ENCODE results near the gene MYO1D. TPM values are rescaled to one million over a fixed set of nuclear protein-coding genes. Genes with fewer than 3 reads are reported as not detected.

MYO1D gene
- polyA plus RNA-seq, 2 donors = 31.8 to 43.2 TPM

DNA sequence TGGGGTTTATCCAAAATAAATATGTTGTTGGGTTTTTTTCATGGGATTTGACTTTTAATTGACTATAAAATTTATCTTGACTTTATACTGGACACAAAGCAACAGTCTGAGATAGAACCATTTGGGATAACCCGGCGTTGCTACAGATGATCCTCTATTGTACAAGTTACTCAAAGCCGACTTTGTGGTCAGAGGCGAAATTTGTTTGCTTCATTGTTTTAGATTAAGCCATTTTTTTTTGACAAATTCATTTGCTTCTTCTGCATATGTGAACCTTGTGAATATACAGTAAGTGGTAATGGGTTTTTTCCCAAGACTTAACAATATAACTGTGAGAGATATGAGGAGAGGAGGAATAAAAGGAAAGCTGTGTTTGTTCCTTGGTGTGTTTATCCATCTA is 11.8 kb downstream of the MYO1D start:
- H3K9me3 ChIP-seq (ENCODE audit: control insufficient read depth in 2 of 2, insufficient read depth in 1 of 2, low read depth in 1 of 2, low read length in 1 of 2) = no peaks in the 10 kb centered on the region
- no peaks in the 10 kb centered on the region for H3K4me1 ChIP-seq (ENCODE audit: control insufficient read depth in 2 of 2, insufficient read depth in 2 of 2, low read length in 1 of 2)
- no peak overlapping the region for H3K27ac ChIP-seq (ENCODE audit: low read depth in 2 of 2, low read length in 1 of 2)
- WGBS, 2 donors = 97 to 99% methylated on average over 4 of the region's 4 CpGs
- H3K4me3 ChIP-seq (ENCODE audit: low read depth in 1 of 2, low read length in 2 of 2) = no peak overlapping the region
- no peaks in the 10 kb centered on the region for H3K36me3 ChIP-seq (ENCODE audit: control insufficient read depth in 2 of 2, insufficient read depth in 2 of 2, low read length in 1 of 2)
- H3K27me3 ChIP-seq (ENCODE audit: control insufficient read depth in 1 of 2, insufficient read depth in 2 of 2, low read length in 2 of 2) = no peaks in the 10 kb centered on the region

DNA sequence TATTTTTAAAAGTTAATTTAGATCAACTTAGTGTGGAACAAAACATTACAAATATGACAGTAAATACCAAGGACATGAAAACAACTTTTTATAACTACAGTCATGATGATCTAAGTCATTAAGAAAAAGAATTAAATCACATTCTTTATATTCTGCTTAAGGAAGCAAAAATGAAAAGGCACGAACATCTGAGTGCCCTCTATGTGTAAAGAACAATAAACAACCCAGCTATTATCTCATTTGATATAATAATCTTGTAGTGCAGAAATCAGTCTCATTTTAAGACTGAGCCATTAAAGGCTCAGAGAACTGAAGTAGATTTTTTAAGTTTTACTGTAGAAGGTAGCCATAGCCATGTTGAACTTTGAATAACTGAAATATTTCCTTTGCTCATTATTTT is 13.4 kb downstream of the MYO1D start:
- H3K4me1 ChIP-seq (ENCODE audit: control insufficient read depth in 2 of 2, insufficient read depth in 2 of 2, low read length in 1 of 2) = no peaks in the 10 kb centered on the region
- H3K4me3 ChIP-seq (ENCODE audit: low read depth in 1 of 2, low read length in 2 of 2) = no peak overlapping the region
- no peak overlapping the region for H3K27ac ChIP-seq (ENCODE audit: low read depth in 2 of 2, low read length in 1 of 2)
- H3K9me3 ChIP-seq (ENCODE audit: control insufficient read depth in 2 of 2, insufficient read depth in 1 of 2, low read depth in 1 of 2, low read length in 1 of 2) = no peaks in the 10 kb centered on the region
- H3K27me3 ChIP-seq (ENCODE audit: control insufficient read depth in 1 of 2, insufficient read depth in 2 of 2, low read length in 2 of 2) = no peaks in the 10 kb centered on the region
- WGBS, 2 donors = 28 to 70% methylated on average over 1 of the region's 1 CpG
- H3K36me3 ChIP-seq (ENCODE audit: control insufficient read depth in 2 of 2, insufficient read depth in 2 of 2, low read length in 1 of 2) = no peaks in the 10 kb centered on the region

DNA sequence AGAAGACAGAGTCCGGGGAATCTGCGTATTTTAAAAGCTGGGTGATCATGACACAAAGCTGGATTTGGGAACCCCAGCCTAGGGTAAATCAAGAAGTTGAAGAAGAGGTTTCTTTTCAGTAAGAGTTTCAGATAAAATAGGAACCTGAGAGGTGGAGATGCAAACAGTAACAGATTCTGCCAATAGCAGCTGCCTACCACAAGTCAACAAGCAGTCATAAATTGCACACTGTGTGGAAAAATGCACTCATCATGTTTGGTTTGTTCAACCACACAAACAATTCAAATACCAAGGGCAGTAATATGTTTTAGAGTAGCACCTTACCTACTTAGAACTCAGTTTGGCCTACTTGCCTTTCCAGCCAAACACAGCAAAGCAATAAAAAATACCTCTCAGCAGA is 14.0 kb downstream of the MYO1D start:
- H3K4me3 ChIP-seq (ENCODE audit: low read depth in 1 of 2, low read length in 2 of 2) = no peak overlapping the region
- WGBS, 2 donors = 91 to 97% methylated on average over 2 of the region's 2 CpGs
- H3K36me3 ChIP-seq (ENCODE audit: control insufficient read depth in 2 of 2, insufficient read depth in 2 of 2, low read length in 1 of 2) = no peaks in the 10 kb centered on the region
- H3K27ac ChIP-seq (ENCODE audit: low read depth in 2 of 2, low read length in 1 of 2) = no peak overlapping the region
- no peaks in the 10 kb centered on the region for H3K27me3 ChIP-seq (ENCODE audit: control insufficient read depth in 1 of 2, insufficient read depth in 2 of 2, low read length in 2 of 2)
- no peaks in the 10 kb centered on the region for H3K4me1 ChIP-seq (ENCODE audit: control insufficient read depth in 2 of 2, insufficient read depth in 2 of 2, low read length in 1 of 2)
- no peaks in the 10 kb centered on the region for H3K9me3 ChIP-seq (ENCODE audit: control insufficient read depth in 2 of 2, insufficient read depth in 1 of 2, low read depth in 1 of 2, low read length in 1 of 2)

DNA sequence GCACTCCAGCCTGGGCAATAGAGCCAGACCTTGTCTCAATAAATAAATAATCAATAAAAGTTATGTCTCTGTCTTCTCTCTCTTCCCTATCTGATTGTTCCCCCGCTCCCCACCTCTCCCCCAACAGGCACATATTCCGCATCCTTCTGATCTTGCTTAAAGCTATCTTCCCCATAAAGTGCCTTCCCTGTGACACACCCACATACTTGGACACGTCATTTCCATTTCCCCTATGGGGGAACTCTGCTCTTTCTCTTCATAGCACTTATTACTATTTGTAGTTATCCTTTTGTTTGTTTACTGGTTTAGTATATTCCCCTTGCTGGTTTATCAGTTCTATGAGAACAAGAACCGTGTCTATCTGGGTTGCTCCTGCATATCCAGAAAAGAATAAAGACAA is 14.9 kb downstream of the MYO1D start:
- Histone ChIP-seq H3K27ac (ENCODE audit: low read depth in 2 of 2, low read length in 1 of 2) (no peak overlapping the region), H3K36me3 (ENCODE audit: control insufficient read depth in 2 of 2, insufficient read depth in 2 of 2, low read length in 1 of 2) (no peaks in the 10 kb centered on the region), H3K27me3 (ENCODE audit: control insufficient read depth in 1 of 2, insufficient read depth in 2 of 2, low read length in 2 of 2) (no peaks in the 10 kb centered on the region), H3K4me1 (ENCODE audit: control insufficient read depth in 2 of 2, insufficient read depth in 2 of 2, low read length in 1 of 2) (no peaks in the 10 kb centered on the region), H3K9me3 (ENCODE audit: control insufficient read depth in 2 of 2, insufficient read depth in 1 of 2, low read depth in 1 of 2, low read length in 1 of 2) (no peaks in the 10 kb centered on the region), H3K4me3 (ENCODE audit: low read depth in 1 of 2, low read length in 2 of 2) (no peak overlapping the region)
- WGBS, 2 donors = 91 to 92% methylated on average over 4 of the region's 4 CpGs

DNA sequence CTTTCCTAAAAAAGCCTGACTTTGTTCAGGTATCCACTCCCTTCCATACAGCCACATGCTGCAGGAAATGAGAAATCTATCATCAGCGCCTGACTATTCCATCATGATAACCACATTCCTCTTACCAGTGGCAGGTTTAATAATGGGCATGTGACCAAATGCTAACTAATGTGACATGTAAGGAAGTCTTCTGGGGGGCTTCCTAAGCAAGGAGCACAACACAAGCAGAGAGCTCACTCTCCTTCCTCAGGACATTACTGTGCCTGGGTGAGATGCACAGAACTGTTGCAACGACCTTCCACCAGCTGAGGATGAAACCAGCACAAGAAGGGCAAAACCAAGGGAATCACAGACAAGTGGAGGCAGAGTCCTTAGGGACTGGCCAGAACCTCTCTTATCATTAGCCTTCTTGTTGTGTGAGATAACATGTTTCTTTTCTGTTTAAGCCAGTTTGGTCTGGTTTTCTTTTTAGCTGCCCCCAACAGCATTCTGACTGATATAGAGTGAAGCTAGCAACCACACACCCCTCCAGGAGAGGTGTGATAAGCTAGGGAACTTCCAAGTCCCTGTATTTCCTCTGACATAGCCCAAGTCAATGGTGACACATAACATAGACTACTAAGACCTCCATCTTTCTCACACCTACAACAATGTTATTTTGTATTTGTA is 16.9 kb downstream of the MYO1D start:
- Histone ChIP-seq H3K27me3 (ENCODE audit: control insufficient read depth in 1 of 2, insufficient read depth in 2 of 2, low read length in 2 of 2) (no peaks in the 10 kb centered on the region), H3K27ac (ENCODE audit: low read depth in 2 of 2, low read length in 1 of 2) (no peak overlapping the region), H3K36me3 (ENCODE audit: control insufficient read depth in 2 of 2, insufficient read depth in 2 of 2, low read length in 1 of 2) (no peaks in the 10 kb centered on the region), H3K9me3 (ENCODE audit: control insufficient read depth in 2 of 2, insufficient read depth in 1 of 2, low read depth in 1 of 2, low read length in 1 of 2) (no peaks in the 10 kb centered on the region), H3K4me3 (ENCODE audit: low read depth in 1 of 2, low read length in 2 of 2) (no peak overlapping the region), H3K4me1 (ENCODE audit: control insufficient read depth in 2 of 2, insufficient read depth in 2 of 2, low read length in 1 of 2) (no peaks in the 10 kb centered on the region)
- 65 to 80% methylated on average over 2 of the region's 2 CpGs for whole genome bisulfite sequencing, 2 donors

DNA sequence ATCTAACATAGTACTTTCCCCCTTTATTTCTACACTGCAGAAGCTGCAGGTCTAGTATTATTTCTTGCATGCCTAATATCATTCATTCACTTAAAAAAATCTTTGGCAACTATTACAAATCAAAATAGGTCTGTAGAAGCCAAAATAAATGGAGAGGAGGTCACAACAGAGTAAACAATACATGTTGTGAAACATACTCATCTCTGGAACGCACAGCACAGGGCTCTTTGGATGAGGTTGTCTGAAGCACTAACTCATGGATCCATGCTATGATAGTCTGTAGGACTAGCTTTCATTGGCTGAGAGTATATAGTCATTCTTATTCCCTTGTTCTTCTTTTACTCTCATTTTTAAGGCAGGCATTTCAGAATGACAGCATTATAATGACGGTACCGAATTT is 21.3 kb downstream of the MYO1D start:
- no peaks in the 10 kb centered on the region for H3K27me3 ChIP-seq (ENCODE audit: control insufficient read depth in 1 of 2, insufficient read depth in 2 of 2, low read length in 2 of 2)
- no peaks in the 10 kb centered on the region for H3K4me1 ChIP-seq (ENCODE audit: control insufficient read depth in 2 of 2, insufficient read depth in 2 of 2, low read length in 1 of 2)
- H3K9me3 ChIP-seq (ENCODE audit: control insufficient read depth in 2 of 2, insufficient read depth in 1 of 2, low read depth in 1 of 2, low read length in 1 of 2) = no peaks in the 10 kb centered on the region
- WGBS, 2 donors = 90 to 92% methylated on average over 3 of the region's 3 CpGs
- no peaks in the 10 kb centered on the region for H3K36me3 ChIP-seq (ENCODE audit: control insufficient read depth in 2 of 2, insufficient read depth in 2 of 2, low read length in 1 of 2)
- H3K27ac ChIP-seq (ENCODE audit: low read depth in 2 of 2, low read length in 1 of 2) = no peak overlapping the region
- no peak overlapping the region for H3K4me3 ChIP-seq (ENCODE audit: low read depth in 1 of 2, low read length in 2 of 2)

DNA sequence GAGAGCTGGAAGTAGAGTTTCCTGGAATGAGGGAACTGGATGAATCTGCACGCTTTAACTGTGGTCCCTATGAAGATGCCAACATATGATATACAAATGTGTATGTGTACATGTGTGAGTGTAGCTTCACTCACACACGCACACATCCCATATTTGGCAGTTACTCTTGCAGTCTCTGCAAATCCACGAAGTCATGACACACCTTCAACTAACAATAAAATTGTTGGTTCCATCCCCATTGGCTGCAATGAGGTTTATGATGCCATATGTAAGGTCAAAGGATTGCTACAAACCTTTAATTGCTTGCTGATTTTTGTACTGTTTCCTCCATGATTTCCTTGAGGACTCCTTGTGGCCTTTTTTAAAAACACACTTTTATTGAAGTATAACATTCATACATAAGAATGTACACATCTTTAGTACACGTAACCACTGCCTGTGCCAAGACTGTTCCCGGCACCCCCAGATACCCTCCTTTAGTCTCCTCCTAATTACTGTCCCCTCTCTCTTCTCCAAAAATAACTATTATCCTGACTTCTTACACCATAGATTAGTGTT is 22.0 kb downstream of the MYO1D start:
- Histone ChIP-seq H3K4me1 (ENCODE audit: control insufficient read depth in 2 of 2, insufficient read depth in 2 of 2, low read length in 1 of 2) (no peaks in the 10 kb centered on the region), H3K36me3 (ENCODE audit: control insufficient read depth in 2 of 2, insufficient read depth in 2 of 2, low read length in 1 of 2) (no peaks in the 10 kb centered on the region), H3K4me3 (ENCODE audit: low read depth in 1 of 2, low read length in 2 of 2) (no peak overlapping the region), H3K9me3 (ENCODE audit: control insufficient read depth in 2 of 2, insufficient read depth in 1 of 2, low read depth in 1 of 2, low read length in 1 of 2) (no peaks in the 10 kb centered on the region), H3K27me3 (ENCODE audit: control insufficient read depth in 1 of 2, insufficient read depth in 2 of 2, low read length in 2 of 2) (no peaks in the 10 kb centered on the region), H3K27ac (ENCODE audit: low read depth in 2 of 2, low read length in 1 of 2) (no peak overlapping the region)
- WGBS, 2 donors = 74 to 85% methylated on average over 5 of the region's 5 CpGs

DNA sequence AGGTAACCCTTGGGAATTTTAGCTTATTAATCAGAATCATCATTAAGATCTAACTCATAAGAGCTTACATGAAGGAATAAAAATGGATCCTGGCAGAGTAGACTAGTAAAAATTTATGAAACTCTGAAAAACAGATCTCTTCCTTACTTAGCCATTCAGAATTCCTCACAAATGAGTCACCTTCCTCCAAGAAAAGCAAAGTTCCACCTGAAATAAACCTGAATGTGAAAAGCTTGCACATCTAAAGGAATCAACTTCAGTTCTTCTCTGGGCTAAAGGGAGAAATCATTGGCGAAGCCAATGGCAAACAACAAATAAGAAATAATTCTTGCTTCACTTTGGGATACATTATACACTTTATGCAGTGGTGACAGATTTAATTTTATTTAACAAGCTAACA is 22.7 kb downstream of the MYO1D start:
- Histone ChIP-seq H3K9me3 (ENCODE audit: control insufficient read depth in 2 of 2, insufficient read depth in 1 of 2, low read depth in 1 of 2, low read length in 1 of 2) (no peaks in the 10 kb centered on the region), H3K36me3 (ENCODE audit: control insufficient read depth in 2 of 2, insufficient read depth in 2 of 2, low read length in 1 of 2) (no peaks in the 10 kb centered on the region), H3K27ac (ENCODE audit: low read depth in 2 of 2, low read length in 1 of 2) (no peak overlapping the region), H3K4me3 (ENCODE audit: low read depth in 1 of 2, low read length in 2 of 2) (no peak overlapping the region), H3K27me3 (ENCODE audit: control insufficient read depth in 1 of 2, insufficient read depth in 2 of 2, low read length in 2 of 2) (no peaks in the 10 kb centered on the region), H3K4me1 (ENCODE audit: control insufficient read depth in 2 of 2, insufficient read depth in 2 of 2, low read length in 1 of 2) (no peaks in the 10 kb centered on the region)
- 77 to 95% methylated on average over 1 of the region's 1 CpG for WGBS, 2 donors

DNA sequence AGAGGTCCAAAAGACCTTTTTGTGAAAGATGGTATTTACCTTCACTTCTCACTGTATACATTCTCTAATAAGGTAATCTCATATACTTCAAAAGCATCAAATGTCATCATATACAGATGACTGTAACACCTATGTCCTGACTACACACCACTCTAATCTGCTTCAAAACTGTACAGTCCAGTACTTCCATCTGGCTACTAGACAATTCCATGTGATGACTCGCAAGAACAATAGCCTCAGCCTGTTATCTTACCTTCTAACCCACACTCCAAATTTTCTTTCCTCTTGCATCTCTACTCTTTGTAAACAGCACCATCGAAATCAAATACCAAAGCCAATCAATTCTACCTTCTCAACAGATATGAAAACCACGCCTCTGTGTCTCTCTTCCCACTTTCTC is 24.1 kb downstream of the MYO1D start:
- H3K36me3 ChIP-seq (ENCODE audit: control insufficient read depth in 2 of 2, insufficient read depth in 2 of 2, low read length in 1 of 2) = no peaks in the 10 kb centered on the region
- H3K27me3 ChIP-seq (ENCODE audit: control insufficient read depth in 1 of 2, insufficient read depth in 2 of 2, low read length in 2 of 2) = no peaks in the 10 kb centered on the region
- WGBS, 2 donors = 87 to 96% methylated on average over 3 of the region's 3 CpGs
- no peaks in the 10 kb centered on the region for H3K4me1 ChIP-seq (ENCODE audit: control insufficient read depth in 2 of 2, insufficient read depth in 2 of 2, low read length in 1 of 2)
- H3K27ac ChIP-seq (ENCODE audit: low read depth in 2 of 2, low read length in 1 of 2) = no peak overlapping the region
- H3K4me3 ChIP-seq (ENCODE audit: low read depth in 1 of 2, low read length in 2 of 2) = no peak overlapping the region
- H3K9me3 ChIP-seq (ENCODE audit: control insufficient read depth in 2 of 2, insufficient read depth in 1 of 2, low read depth in 1 of 2, low read length in 1 of 2) = no peaks in the 10 kb centered on the region

DNA sequence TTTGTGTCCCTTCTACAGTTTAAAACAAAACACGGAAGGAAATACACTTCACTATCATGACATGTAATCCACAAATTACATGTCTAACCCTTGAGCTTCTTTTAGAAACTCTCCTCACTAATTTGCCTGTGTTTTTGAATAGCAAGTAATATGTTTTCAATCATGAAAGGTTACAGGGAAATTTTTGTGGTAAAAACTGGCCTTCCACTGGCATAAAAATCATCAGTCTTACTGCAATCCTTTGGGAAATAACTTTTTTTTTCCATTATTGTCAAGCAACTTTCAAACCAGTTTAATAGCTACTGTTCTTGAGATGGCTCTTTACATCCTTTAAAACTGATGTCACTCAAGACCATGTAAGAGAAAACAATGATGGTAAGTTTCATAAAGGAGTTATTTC is 27.0 kb downstream of the MYO1D start:
- H3K4me1 ChIP-seq (ENCODE audit: control insufficient read depth in 2 of 2, insufficient read depth in 2 of 2, low read length in 1 of 2) = no peaks in the 10 kb centered on the region

More for the DNA sequence above, 27.0 kb downstream of the MYO1D start:
- Histone ChIP-seq H3K36me3 (ENCODE audit: control insufficient read depth in 2 of 2, insufficient read depth in 2 of 2, low read length in 1 of 2) (no peaks in the 10 kb centered on the region), H3K27ac (ENCODE audit: low read depth in 2 of 2, low read length in 1 of 2) (no peak overlapping the region), H3K9me3 (ENCODE audit: control insufficient read depth in 2 of 2, insufficient read depth in 1 of 2, low read depth in 1 of 2, low read length in 1 of 2) (no peaks in the 10 kb centered on the region), H3K27me3 (ENCODE audit: control insufficient read depth in 1 of 2, insufficient read depth in 2 of 2, low read length in 2 of 2) (no peaks in the 10 kb centered on the region), H3K4me3 (ENCODE audit: low read depth in 1 of 2, low read length in 2 of 2) (no peak overlapping the region)
- WGBS, 2 donors = 94 to 97% methylated on average over 1 of the region's 1 CpG
